B cell (primary cell): ENCODE measurements around the gene BRD9.
"Not testable (repeated sequence)": the region's sequence is repeated elsewhere in the genome, so short reads cannot be mapped to it uniquely, and the experiment has no call there.

Experiments used
- CTCF ChIP-seq: fragments of 200-600 bp; IDR thresholded peaks from one replicate; pipeline ENCODE4 v1.8.0; 2022; ENCODE audit warnings: antibody characterized with exemption, mild to moderate bottlenecking
- EZH2 ChIP-seq: IDR thresholded peaks from 2 replicates; pipeline ENCODE4 v1.6.1; 2012; ENCODE audit warnings: borderline replicate concordance, low read depth, mild to moderate bottlenecking, moderate library complexity, low read length; ENCODE audit not compliant: insufficient read depth, poor library complexity, severe bottlenecking

- not testable (repeated sequence) for TF ChIP-seq CTCF, EZH2
Measured at GRCh38 chr5:834013-834412, 58.6 kb downstream of the BRD9 start.
